HFFc6 (cell line): ENCODE results near the gene EBP. TPM values are rescaled to one million over a fixed set of nuclear protein-coding genes. Genes with fewer than 3 reads are reported as not detected.

Experiments
- DNase-seq: peaks from one replicate; pipeline ENCODE4 v3.0.0-alpha.2; 2018
- H3K27ac Mint-ChIP-seq: 2 replicates; pipeline ENCODE4 v1.8.0; 2020; ENCODE audit warnings: mild to moderate bottlenecking, mixed read lengths
- H3K27me3 Mint-ChIP-seq: 2 replicates; pipeline ENCODE4 v1.8.0; 2021; ENCODE audit warnings: mild to moderate bottlenecking, moderate library complexity, mixed read lengths; ENCODE audit not compliant: insufficient read depth
- H3K36me3 Mint-ChIP-seq: 2 replicates; pipeline ENCODE4 v1.8.0; 2021; ENCODE audit warnings: low read depth, mixed read lengths
- H3K4me1 Mint-ChIP-seq: 2 replicates; pipeline ENCODE4 v1.8.0; 2020; ENCODE audit warnings: low read depth, mixed read lengths
- H3K4me3 Mint-ChIP-seq: 2 replicates; pipeline ENCODE4 v1.8.0; 2020; ENCODE audit warnings: mild to moderate bottlenecking, moderate library complexity, mixed read lengths
- H3K9me3 Mint-ChIP-seq: 2 replicates; pipeline ENCODE4 v1.8.0; 2020; ENCODE audit warnings: mild to moderate bottlenecking, mixed read lengths
- total RNA-seq, 6 experiments: library from RNA; stranded (reverse); fragmentation: NEBNext Ultra II Directional; extraction: Animal tissue kit (Norgen Biotek cat#: 25700); gene quantifications; 2 replicates in 1 of 6; 3 replicates in 5 of 6; pipeline ENCODE4 v1.2.3, GENCODE V29; 2021
- TF ChIP-seq, protein P1 (sequence below): fragments of 200-600 bp; sonication (generic); IDR thresholded peaks from 2 replicates; pipeline ENCODE4 v1.5.0; 2021; ENCODE audit warnings: antibody characterized with exemption, mild to moderate bottlenecking

EBP gene
- total RNA-seq, 6 experiments from 2014 or later: 26.0 to 42.2 (median 39.1) TPM

DNA sequence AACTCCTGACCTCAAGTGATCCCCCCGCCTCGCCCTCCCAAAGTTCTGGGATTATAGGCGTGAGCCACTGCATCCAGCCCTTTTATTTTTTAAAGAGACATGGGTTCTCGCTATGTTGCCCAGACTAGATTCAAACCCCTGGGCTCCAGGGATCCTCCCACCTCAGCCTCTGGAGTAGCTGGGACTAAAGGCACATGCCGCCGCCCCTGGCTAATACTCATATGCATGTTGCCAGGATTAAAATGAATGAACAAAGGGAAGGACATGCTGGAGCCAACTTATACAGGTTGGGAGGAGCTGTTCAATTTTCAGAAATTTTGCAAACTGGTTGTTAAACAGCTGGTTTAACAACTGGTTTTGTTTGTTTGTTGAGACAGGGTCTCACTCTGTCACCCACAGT, 47.0 kb upstream of the EBP start:
- peak overlapping the region; percentile 94; the same call in 1 of the 2 replicates for H3K27ac Mint-ChIP-seq
- TF ChIP-seq, protein P1, sequence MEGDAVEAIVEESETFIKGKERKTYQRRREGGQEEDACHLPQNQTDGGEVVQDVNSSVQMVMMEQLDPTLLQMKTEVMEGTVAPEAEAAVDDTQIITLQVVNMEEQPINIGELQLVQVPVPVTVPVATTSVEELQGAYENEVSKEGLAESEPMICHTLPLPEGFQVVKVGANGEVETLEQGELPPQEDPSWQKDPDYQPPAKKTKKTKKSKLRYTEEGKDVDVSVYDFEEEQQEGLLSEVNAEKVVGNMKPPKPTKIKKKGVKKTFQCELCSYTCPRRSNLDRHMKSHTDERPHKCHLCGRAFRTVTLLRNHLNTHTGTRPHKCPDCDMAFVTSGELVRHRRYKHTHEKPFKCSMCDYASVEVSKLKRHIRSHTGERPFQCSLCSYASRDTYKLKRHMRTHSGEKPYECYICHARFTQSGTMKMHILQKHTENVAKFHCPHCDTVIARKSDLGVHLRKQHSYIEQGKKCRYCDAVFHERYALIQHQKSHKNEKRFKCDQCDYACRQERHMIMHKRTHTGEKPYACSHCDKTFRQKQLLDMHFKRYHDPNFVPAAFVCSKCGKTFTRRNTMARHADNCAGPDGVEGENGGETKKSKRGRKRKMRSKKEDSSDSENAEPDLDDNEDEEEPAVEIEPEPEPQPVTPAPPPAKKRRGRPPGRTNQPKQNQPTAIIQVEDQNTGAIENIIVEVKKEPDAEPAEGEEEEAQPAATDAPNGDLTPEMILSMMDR: no peak
- H3K9me3 Mint-ChIP-seq: no peaks in the 10 kb centered on the region
- peaks cover 15% of the 10 kb centered on the region; the same call in 1 of the 2 replicates for H3K36me3 Mint-ChIP-seq
- H3K4me1 Mint-ChIP-seq: peaks cover 12% of the 10 kb centered on the region
- DNase-seq: no peak
- peaks cover 2% of the 10 kb centered on the region for H3K27me3 Mint-ChIP-seq
- H3K4me3 Mint-ChIP-seq: peak overlapping the region; percentile 90

DNA sequence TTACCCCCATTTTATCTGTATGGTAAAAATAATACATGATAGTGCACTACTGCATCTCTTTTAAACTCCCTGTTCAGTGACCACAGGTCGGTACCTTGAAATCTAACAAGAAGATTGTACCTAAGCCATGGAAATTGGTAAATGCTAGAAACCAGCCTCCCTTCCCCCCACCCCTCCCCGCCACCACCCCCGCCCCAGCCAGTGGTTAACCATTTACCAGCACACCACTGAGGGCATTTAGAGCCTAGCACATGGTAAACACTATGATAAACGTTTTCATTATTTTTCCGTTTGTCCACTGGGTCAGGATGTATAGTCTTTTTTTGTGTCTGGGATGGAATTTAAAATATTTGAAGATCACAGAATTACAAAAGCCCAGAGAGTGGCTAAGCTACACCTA, 46.3 kb upstream of the EBP start:
- no peak for DNase-seq
- Mint-ChIP-seq H3K4me3 (peak overlapping the region; percentile 90), H3K9me3 (no peaks in the 10 kb centered on the region), H3K4me1 (peaks cover 12% of the 10 kb centered on the region), H3K36me3 (peaks cover 15% of the 10 kb centered on the region; the same call in 1 of the 2 replicates), H3K27me3 (peaks cover 2% of the 10 kb centered on the region), H3K27ac (peak overlapping the region; percentile 94)
- TF ChIP-seq, protein P1: no peak

DNA sequence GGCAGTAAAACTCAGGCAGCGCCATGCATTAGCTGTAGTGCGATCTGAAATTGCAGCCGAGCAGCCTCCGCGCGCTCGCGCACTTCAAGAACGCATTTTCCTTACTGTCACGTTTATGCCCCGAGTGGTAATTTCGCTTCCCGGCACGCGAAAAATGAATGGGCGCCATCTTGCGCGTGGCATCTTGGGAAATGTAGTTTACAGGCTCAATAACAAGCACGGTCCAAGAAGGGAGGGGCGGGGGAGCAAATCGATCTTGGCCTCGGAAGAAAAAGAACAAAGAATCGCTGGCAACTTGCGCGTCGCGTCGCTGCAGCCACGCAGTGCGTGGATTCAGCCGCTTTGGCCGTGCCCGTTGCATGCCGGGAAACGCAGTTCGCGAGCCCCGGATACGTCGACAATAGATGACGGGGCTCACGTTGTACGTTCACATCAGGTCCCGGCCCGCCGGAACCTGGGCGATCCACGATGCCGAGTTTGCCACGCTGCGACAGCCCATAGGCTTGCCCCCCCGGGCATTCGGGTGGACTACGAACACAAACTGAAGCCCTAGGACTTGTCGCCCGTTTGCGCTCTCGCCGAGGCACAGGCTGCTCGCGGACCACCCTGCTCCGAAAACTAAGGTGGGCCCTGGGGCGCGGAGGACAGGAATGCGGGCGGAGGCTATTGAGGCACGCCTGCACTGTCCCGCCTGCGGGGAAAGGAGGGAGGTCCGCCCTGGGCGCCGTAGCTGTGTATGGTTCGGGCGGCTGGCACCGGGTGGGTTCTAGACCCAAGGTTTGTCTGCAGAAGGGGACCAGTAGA, 45.6 kb upstream of the EBP start, which contains the start of gene FTSJ1:
TSS of gene FTSJ1 (plus strand) at position 426 of the 804 bp plus-strand sequence. CDS start 1,849 bp downstream, outside the sequence.
- peak within 1 kb of the TSS; percentile 94 for H3K27ac Mint-ChIP-seq
- H3K27me3 Mint-ChIP-seq: peaks cover 2% of the 10 kb centered on the region
- peaks cover 15% of the 10 kb centered on the region; the same call in 1 of the 2 replicates for H3K36me3 Mint-ChIP-seq
- H3K4me1 Mint-ChIP-seq: peaks cover 12% of the 10 kb centered on the region
- peak within 1 kb of the TSS; percentile 90 for H3K4me3 Mint-ChIP-seq
- H3K9me3 Mint-ChIP-seq: no peaks in the 10 kb centered on the region
- DNase-seq: peak; percentile 94
- TF ChIP-seq, protein P1: no peak

DNA sequence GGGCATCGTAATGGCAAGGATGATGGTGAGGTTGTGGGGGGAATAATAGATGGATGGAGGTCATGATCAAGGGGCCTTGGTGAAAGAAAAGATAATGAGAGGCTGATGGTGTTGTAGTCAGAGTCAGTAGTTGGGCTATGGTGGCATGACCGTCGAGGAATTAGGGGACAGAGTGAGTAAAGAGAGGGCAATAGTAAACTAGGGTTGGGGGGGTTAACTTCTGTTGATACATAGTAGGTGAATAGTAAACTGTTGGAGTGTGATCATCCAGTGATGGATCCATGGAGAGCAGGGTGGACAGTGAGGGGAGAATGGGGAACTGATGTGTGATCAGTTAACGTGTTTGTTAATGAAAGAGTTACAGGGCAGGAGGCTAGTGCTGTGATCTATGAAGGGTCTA, 44.7 kb upstream of the EBP start:
- peaks cover 12% of the 10 kb centered on the region for H3K4me1 Mint-ChIP-seq
- TF ChIP-seq, protein P1: no peak
- H3K36me3 Mint-ChIP-seq: peaks cover 15% of the 10 kb centered on the region; the same call in 1 of the 2 replicates
- peaks cover 2% of the 10 kb centered on the region for H3K27me3 Mint-ChIP-seq
- peak overlapping the region; percentile 94 for H3K27ac Mint-ChIP-seq
- no peak for DNase-seq
- H3K4me3 Mint-ChIP-seq: peak overlapping the region; percentile 90
- no peaks in the 10 kb centered on the region for H3K9me3 Mint-ChIP-seq

DNA sequence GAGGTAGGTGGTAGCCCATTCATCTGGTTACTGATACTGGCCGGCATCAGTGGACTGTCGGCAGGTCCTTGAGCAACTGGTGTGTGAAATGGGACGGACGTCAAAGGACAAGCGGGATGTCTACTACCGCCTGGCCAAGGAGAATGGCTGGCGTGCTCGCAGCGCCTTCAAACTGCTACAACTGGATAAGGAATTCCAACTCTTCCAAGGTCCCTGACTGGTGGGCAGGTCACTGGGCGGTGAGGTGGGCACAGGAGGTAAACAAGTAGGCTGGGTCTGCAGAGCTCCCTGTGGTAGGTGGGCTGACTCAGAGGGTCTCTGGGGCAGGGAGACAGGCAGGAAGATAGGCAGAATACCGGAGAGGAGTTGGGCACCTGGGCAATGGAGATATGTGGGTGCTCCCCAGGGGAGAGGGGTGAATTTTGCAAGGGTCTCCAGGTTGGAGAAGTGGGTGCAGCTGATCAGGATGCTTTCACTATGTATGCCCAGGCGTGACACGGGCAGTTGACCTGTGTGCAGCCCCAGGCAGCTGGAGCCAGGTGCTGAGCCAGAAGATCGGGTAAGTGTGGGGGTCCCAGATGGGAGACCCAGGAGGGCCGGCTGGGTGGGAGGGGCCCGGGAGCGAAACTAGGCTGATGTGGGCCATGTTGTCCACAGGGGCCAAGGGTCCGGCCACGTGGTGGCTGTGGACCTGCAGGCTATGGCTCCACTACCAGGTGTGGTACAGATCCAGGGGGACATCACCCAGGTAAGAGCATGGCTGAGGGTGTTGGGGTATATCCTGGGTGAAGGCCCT, 43.5 kb upstream of the EBP start:
- no peak for DNase-seq
- Mint-ChIP-seq H3K27ac (no peak overlapping the region), H3K27me3 (peaks cover 2% of the 10 kb centered on the region), H3K36me3 (peaks cover 15% of the 10 kb centered on the region; the same call in 1 of the 2 replicates), H3K4me3 (no peak overlapping the region), H3K9me3 (no peaks in the 10 kb centered on the region), H3K4me1 (peaks cover 12% of the 10 kb centered on the region)
- TF ChIP-seq, protein P1: no peak
